SU-DHL-6 (cell line): Measurements from ENCODE around the gene GIPC1.

Source experiments
- EZH2phosphoT487 ChIP-seq: fragments of 200-600 bp; sonication (generic), shearing (Covaris generic); conservative IDR thresholded peaks from 2 replicates; pipeline ENCODE4 v1.6.1; 2018; ENCODE audit warnings: mild to moderate bottlenecking, antibody characterized with exemption, low read length, moderate library complexity, mixed read lengths
- TF ChIP-seq, protein P1 (sequence below): fragments of 200-600 bp; sonication (generic); IDR thresholded peaks from one replicate; pipeline ENCODE4 v1.5.1; 2017; ENCODE audit warnings: antibody characterized with exemption, mild to moderate bottlenecking, low read length, moderate library complexity; ENCODE audit not compliant: insufficient read depth, poor library complexity, severe bottlenecking

DNA sequence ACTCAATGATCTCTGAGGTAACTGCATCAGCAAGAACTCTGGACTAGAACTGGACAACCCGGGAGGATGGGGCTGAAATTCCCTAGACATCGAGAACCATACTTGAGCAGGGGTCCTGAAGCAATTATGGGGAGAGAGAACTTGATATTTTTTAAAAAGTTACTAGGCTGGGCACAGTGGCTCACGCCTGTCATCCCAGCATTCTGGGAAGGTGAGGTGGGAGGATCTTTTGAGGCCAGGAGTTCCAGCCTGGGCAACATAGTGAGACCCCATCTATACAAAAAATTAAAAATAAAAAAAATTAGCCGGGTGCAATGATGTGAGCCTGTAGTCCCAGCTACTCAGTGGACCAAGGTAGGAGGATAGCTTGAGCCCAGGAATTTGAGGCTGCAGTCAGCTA, 24.6 kb upstream of the GIPC1 start:
- TF ChIP-seq, protein P1, sequence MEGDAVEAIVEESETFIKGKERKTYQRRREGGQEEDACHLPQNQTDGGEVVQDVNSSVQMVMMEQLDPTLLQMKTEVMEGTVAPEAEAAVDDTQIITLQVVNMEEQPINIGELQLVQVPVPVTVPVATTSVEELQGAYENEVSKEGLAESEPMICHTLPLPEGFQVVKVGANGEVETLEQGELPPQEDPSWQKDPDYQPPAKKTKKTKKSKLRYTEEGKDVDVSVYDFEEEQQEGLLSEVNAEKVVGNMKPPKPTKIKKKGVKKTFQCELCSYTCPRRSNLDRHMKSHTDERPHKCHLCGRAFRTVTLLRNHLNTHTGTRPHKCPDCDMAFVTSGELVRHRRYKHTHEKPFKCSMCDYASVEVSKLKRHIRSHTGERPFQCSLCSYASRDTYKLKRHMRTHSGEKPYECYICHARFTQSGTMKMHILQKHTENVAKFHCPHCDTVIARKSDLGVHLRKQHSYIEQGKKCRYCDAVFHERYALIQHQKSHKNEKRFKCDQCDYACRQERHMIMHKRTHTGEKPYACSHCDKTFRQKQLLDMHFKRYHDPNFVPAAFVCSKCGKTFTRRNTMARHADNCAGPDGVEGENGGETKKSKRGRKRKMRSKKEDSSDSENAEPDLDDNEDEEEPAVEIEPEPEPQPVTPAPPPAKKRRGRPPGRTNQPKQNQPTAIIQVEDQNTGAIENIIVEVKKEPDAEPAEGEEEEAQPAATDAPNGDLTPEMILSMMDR = no peak
- no peak for TF ChIP-seq EZH2phosphoT487
